ES-I3 (cell line): ENCODE measurements around the gene TBC1D14.
"Not testable (repeated sequence)": the region's sequence is repeated elsewhere in the genome, so short reads cannot be mapped to it uniquely, and the experiment has no call there.

ENCODE experiments used
- H3K36me3 ChIP-seq: 2 replicates; pipeline ENCODE4 v1.6.1; 2013; ENCODE audit warnings: mild to moderate bottlenecking, low read length, control low read depth, moderate library complexity; ENCODE audit not compliant: insufficient read depth
- H3K4me1 ChIP-seq: 2 replicates; pipeline ENCODE4 v1.6.1; 2013; ENCODE audit warnings: mild to moderate bottlenecking, control low read depth, low read length; ENCODE audit not compliant: insufficient read depth
- H3K9ac ChIP-seq: 2 replicates; pipeline ENCODE4 v1.6.1; 2013; ENCODE audit warnings: low read depth, mild to moderate bottlenecking, low read length, moderate library complexity
- H3K9me3 ChIP-seq: 2 replicates; pipeline ENCODE4 v1.6.1; 2013; ENCODE audit warnings: mild to moderate bottlenecking, low read length, moderate library complexity; ENCODE audit not compliant: control insufficient read depth, insufficient read depth

TBC1D14 gene

DNA sequence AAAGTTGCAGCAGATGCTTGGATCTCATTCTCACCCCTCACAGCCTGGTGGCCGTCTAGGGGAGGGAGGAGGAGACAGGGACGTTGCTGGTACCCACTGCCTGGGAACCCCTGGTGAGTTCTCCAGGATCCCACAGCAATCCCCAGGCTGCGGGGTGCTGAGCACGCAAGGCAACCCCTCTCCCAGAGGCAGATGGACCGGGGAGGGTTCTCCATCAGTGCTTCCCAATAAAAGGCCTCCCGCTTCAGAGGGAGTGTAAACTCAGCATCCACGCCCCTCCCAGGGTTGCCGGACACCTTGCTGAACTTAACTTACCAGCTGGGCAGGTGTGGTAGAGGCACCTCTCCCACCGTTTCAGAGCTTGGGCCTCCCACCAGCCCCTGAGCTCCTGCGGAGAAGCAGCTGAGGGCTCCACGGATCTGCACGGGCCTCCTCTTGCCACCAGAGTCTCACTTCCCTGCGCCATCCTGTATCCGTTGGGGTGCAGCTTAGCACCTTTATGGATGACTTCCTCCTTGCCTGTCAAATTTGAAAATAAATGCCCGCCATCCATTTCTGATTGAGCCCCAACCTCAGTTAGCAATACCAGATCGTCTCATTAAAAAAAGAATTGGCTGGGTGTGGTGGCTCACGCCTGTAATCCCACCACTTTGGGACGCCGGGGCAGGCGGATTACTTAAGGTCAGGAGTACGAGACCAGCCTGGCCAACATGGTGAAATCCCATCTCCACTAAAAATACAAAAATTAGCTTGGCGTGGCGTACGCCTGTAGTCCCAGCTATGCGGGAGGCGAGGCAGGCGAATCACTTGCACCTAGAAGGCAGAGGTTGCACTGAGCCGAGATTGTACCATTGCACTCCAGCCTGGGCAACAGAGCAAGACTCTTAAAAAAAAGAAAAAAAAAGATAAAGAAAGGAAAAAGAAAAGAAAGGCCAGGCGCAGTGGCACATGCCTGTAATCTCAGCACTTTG lies 14.8 kb upstream of the TBC1D14 start:
- Histone ChIP-seq H3K36me3 (no peaks in the 10 kb centered on the region), H3K9ac (no peak overlapping the region), H3K9me3 (no peaks in the 10 kb centered on the region), H3K4me1 (no peaks in the 10 kb centered on the region)

DNA sequence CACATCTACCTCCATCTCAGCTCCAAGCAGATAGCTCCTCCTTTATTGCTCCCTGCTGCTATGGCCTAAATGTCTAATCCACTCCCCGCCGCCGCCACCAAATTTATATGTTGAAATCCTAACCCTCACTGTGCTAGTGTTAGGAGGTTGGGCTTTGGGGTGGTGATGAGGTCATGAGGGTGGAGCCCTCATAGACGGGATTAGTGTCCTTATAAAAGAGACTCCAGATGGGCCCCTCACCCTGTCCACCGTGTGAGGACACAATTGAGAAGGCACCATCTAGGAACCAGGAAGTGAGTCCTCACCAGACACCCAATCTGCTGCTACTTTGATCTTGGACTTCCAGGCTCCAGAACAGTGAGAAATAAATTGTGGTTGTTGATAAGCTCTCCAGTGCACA lies 13.6 kb upstream of the TBC1D14 start:
- no peaks in the 10 kb centered on the region for H3K9me3 ChIP-seq
- H3K36me3 ChIP-seq, result no peaks in the 10 kb centered on the region
- no peak overlapping the region for H3K9ac ChIP-seq
- no peaks in the 10 kb centered on the region for H3K4me1 ChIP-seq

- no peak overlapping the region for H3K9ac ChIP-seq
- no peaks in the 10 kb centered on the region; the same call in 1 of the 2 replicates for H3K4me1 ChIP-seq
- no peaks in the 10 kb centered on the region for H3K36me3 ChIP-seq
- H3K9me3 ChIP-seq, result no peaks in the 10 kb centered on the region
Measured at GRCh38 chr4:6898763-6899162, 10.9 kb upstream of the TBC1D14 start.

DNA sequence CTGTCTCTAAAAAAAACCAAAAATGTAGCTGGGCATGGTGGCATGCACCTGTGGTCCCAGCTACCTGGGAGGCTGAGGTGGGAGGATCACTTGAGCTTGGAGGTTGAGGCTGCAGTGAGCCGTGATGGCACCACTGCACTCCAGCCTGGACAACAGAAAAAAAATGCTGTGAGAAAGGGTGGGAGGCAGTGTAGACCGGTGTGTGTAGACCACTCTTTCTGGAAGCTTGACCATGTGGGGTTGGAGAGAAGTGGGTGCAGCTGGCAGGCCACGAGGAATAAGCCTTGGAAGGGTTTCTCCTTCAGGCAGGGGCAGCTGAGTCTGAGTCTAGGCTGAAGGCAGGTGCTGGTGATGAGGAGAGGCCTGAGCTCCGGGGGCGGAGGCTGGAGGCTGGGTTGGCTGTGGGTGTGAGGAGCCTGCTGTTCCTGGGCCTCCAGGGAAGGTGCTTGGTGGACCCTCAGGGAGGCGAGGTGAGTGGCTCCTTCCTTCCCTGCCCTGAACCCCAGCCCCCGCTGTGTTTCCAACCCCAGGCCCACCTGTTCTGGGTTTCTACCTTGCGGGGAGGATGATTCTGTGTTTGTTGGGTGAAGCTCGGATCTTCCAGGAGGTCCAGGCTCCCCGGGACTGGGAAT lies 9.3 kb upstream of the TBC1D14 start:
- Histone ChIP-seq H3K4me1 (no peaks in the 10 kb centered on the region; the same call in 1 of the 2 replicates), H3K9me3 (no peaks in the 10 kb centered on the region), H3K36me3 (no peaks in the 10 kb centered on the region), H3K9ac (no peak overlapping the region)

DNA sequence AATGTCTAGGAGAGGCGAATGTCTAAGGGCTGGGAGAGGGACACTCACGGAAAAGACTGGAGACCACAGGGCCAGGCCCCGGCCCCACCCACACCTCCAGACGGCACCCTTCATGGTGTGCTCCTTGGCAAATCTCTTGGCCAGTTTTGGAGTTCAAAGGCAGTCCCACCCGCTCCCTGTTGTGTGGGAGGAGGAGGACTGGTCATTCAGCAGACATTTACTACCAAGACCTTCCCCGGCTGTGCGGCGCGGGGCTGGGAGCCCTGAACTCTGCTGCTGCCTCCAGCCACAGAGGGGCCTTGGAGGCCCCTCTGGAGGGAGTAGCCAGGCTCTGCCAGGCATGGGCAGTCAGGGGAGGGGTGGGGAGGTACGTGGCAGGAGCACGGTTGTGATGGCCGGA lies 8.7 kb upstream of the TBC1D14 start:
- no peaks in the 10 kb centered on the region; the same call in 1 of the 2 replicates for H3K4me1 ChIP-seq
- H3K36me3 ChIP-seq, result no peaks in the 10 kb centered on the region
- H3K9ac ChIP-seq, result no peak overlapping the region
- no peaks in the 10 kb centered on the region for H3K9me3 ChIP-seq

GRCh38 chr4:6901669-6902317 lies 7.8 kb upstream of the TBC1D14 start:
- Histone ChIP-seq H3K9me3 (no peaks in the 10 kb centered on the region), H3K9ac (no peak overlapping the region), H3K4me1 (no peaks in the 10 kb centered on the region; the same call in 1 of the 2 replicates), H3K36me3 (no peaks in the 10 kb centered on the region)

GRCh38 chr4:6902318-6903042 lies 7.1 kb upstream of the TBC1D14 start:
- no peaks in the 10 kb centered on the region for H3K36me3 ChIP-seq

GRCh38 chr4:6905516-6906445 lies 3.8 kb upstream of the TBC1D14 start:
- Histone ChIP-seq H3K9ac (no peak overlapping the region), H3K4me1 (peaks cover 8% of the 10 kb centered on the region; the same call in 1 of the 2 replicates), H3K36me3 (no peaks in the 10 kb centered on the region), H3K9me3 (no peaks in the 10 kb centered on the region)

More at GRCh38 chr4:6902318-6903042, 7.1 kb upstream of the TBC1D14 start:
- Histone ChIP-seq H3K9me3 (no peaks in the 10 kb centered on the region), H3K4me1 (no peaks in the 10 kb centered on the region; the same call in 1 of the 2 replicates), H3K9ac (no peak overlapping the region)

DNA sequence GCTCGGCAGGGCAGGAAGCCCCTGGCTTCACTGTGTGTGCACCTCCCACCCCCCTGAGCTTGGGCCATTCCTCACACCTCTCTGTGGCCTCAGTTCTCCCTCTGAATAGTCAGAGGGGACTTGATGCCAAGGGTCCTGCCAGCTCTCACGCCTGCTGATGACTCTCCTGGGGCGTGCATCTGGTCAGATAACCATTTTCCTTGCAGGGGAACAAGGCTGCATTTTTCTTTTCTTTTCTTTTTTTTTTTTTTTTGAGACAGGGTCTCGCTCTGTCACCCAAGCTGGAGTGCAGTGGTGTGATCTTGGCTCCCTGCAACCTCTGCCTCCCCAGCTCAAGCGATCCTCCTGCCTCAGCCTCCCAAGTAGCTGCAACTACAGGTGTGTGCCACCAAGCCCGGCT lies 3.1 kb upstream of the TBC1D14 start:
- H3K9ac ChIP-seq, H3K36me3 ChIP-seq, H3K9me3 ChIP-seq: not testable (repeated sequence)
- peaks cover 14% of the 10 kb centered on the region; the same call in 1 of the 2 replicates for H3K4me1 ChIP-seq

- Histone ChIP-seq H3K9me3 (no peaks in the 10 kb centered on the region), H3K36me3 (no peaks in the 10 kb centered on the region), H3K4me1 (peaks cover 14% of the 10 kb centered on the region; the same call in 1 of the 2 replicates), H3K9ac (peak overlapping the region; percentile 18; the same call in 1 of the 2 replicates)
Measured at GRCh38 chr4:6907658-6908191, 1.9 kb upstream of the TBC1D14 start.

GRCh38 chr4:6908432-6909112 lies 1.1 kb upstream of the TBC1D14 start:
- Histone ChIP-seq H3K9me3 (no peaks in the 10 kb centered on the region), H3K9ac (peak overlapping the region; percentile 90), H3K4me1 (peaks cover 14% of the 10 kb centered on the region; the same call in 1 of the 2 replicates), H3K36me3 (no peaks in the 10 kb centered on the region)

- Histone ChIP-seq H3K9ac (peak overlapping the region; percentile 90), H3K36me3 (no peaks in the 10 kb centered on the region), H3K4me1 (peaks cover 14% of the 10 kb centered on the region; the same call in 1 of the 2 replicates), H3K9me3 (no peaks in the 10 kb centered on the region)
Measured at GRCh38 chr4:6909970-6910339, 329 bp downstream of the TBC1D14 start.
